Trophoblast cell (in vitro differentiated cells and primary cell): ENCODE data around the gene TAOK3.
A peak's percentile ranks its signal among the peaks of the same experiment; 100 is the strongest.

Experiments
- DNase-seq, 2 donors: peaks; one replicate each; pipeline ENCODE4 v3.0.0-alpha.2; 2016
- H2AFZ ChIP-seq: 2 replicates; pipeline ENCODE4 v1.6.1; 2013; ENCODE audit warnings: low read length, moderate library complexity, mild to moderate bottlenecking; ENCODE audit not compliant: insufficient read depth, poor library complexity
- H2AK5ac ChIP-seq: 2 replicates; pipeline ENCODE4 v1.6.1; 2013; ENCODE audit warnings: mild to moderate bottlenecking, low read length
- H2BK120ac ChIP-seq: 2 replicates; pipeline ENCODE4 v1.6.1; 2013; ENCODE audit warnings: low read length, mild to moderate bottlenecking, moderate library complexity; ENCODE audit not compliant: insufficient read depth, poor library complexity
- H2BK12ac ChIP-seq: 2 replicates; pipeline ENCODE4 v1.6.1; 2013; ENCODE audit warnings: mild to moderate bottlenecking, low read length, moderate library complexity
- H2BK5ac ChIP-seq: 2 replicates; pipeline ENCODE4 v1.6.1; 2013; ENCODE audit warnings: low read length, low read depth, moderate library complexity, mild to moderate bottlenecking; ENCODE audit not compliant: poor library complexity
- H3K14ac ChIP-seq: 2 replicates; pipeline ENCODE4 v1.6.1; 2013; ENCODE audit warnings: mild to moderate bottlenecking, low read length
- H3K18ac ChIP-seq: 2 replicates; pipeline ENCODE4 v1.6.1; 2013; ENCODE audit warnings: mild to moderate bottlenecking, low read length
- H3K23ac ChIP-seq: 2 replicates; pipeline ENCODE4 v1.6.1; 2013; ENCODE audit warnings: low read length
- H3K27ac ChIP-seq: 2 replicates; pipeline ENCODE4 v1.5.1; 2013; ENCODE audit warnings: low read depth, mild to moderate bottlenecking, inconsistent platforms, low read length, moderate library complexity
- H3K27me3 ChIP-seq: 2 replicates; pipeline ENCODE4 v1.6.1; 2013; ENCODE audit warnings: inconsistent platforms, mild to moderate bottlenecking, low read length, moderate library complexity; ENCODE audit not compliant: insufficient read depth
- H3K36me3 ChIP-seq, 2 experiments: 1 replicate in 1 of 2; 2 replicates in 1 of 2; pipeline ENCODE4 v1.6.1; 2013; ENCODE audit warnings: low read length in 2 of 2, mild to moderate bottlenecking in 2 of 2, moderate library complexity in 1 of 2; ENCODE audit not compliant: insufficient read depth in 2 of 2, control insufficient read depth in 1 of 2
- H3K4ac ChIP-seq: 2 replicates; pipeline ENCODE4 v1.6.1; 2013; ENCODE audit warnings: low read depth, mild to moderate bottlenecking, low read length, moderate library complexity
- H3K4me1 ChIP-seq, 2 experiments: 1 replicate in 1 of 2; 2 replicates in 1 of 2; pipeline ENCODE4 v1.6.1; 2013; ENCODE audit warnings: low read length in 2 of 2, mild to moderate bottlenecking in 2 of 2, moderate library complexity in 1 of 2; ENCODE audit not compliant: insufficient read depth in 2 of 2, control insufficient read depth in 1 of 2
- H3K4me2 ChIP-seq: 2 replicates; pipeline ENCODE4 v1.6.1; 2013; ENCODE audit warnings: inconsistent platforms, mild to moderate bottlenecking, low read length, moderate library complexity
- H3K4me3 ChIP-seq: 2 replicates; pipeline ENCODE4 v1.5.1; 2013; ENCODE audit warnings: mild to moderate bottlenecking, low read depth, low read length, inconsistent platforms
- H3K79me1 ChIP-seq: one replicate; pipeline ENCODE4 v1.6.1; 2013; ENCODE audit warnings: low read length
- H3K79me2 ChIP-seq: 2 replicates; pipeline ENCODE4 v1.6.1; 2013; ENCODE audit warnings: low read length, mild to moderate bottlenecking; ENCODE audit not compliant: control insufficient read depth, insufficient read depth, poor library complexity
- H3K9ac ChIP-seq: 2 replicates; pipeline ENCODE4 v1.6.1; 2013; ENCODE audit warnings: mild to moderate bottlenecking, low read length
- H3K9me3 ChIP-seq: 2 replicates; pipeline ENCODE4 v1.6.1; 2013; ENCODE audit warnings: low read depth, mild to moderate bottlenecking, control low read depth, inconsistent platforms, low read length; ENCODE audit not compliant: insufficient read depth
- H4K12ac ChIP-seq: 2 replicates; pipeline ENCODE4 v1.6.1; 2013; ENCODE audit warnings: low read depth, mild to moderate bottlenecking, low read length, moderate library complexity
- H4K8ac ChIP-seq: 2 replicates; pipeline ENCODE4 v1.6.1; 2013; ENCODE audit warnings: low read depth, mild to moderate bottlenecking, low read length, moderate library complexity
- H4K91ac ChIP-seq: one replicate; pipeline ENCODE4 v1.6.1; 2013; ENCODE audit warnings: low read depth, mild to moderate bottlenecking, low read length, moderate library complexity
- WGBS: extraction: QIAGEN DNeasy Blood & Tissue Kit; methylation state at CpG from one replicate; pipeline ENCODE4 v1.1.7; 2013; ENCODE audit warnings: missing lambda C conversion rate; ENCODE audit not compliant: insufficient read length, insufficient coverage; ENCODE audit errors: extremely low coverage; 5-methylcytosine and 5-hydroxymethylcytosine counted together

TAOK3 gene

DNA sequence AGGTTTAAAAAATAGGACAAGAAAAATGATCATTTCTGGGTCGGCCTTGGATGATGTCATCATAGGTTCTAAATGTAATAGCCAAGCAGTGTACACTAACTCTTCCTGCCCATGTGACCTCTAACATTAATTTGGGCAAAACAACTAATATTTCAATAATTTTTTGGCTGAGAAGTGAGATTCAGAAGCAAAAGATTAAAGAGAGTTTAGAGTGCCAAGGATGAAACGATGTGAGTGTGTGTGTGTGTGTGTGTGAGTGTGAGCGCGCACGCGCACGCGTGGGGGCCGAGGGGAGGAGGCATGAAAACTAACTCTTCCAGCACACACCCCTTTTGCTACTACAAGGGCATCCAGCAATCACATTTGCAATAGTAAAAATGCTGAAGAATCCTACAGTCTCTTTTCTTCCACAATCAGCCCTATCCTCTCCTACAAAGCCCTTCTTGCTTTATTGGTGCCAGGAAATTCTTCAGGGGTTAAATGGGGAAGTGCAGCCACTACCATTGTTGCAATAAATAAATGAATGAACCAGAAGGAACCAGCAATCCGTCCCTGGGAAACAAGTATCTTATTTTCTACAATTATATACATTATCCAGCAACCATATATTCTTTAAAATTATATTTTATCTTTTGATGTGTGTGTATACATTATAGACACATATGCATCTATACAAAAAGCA is 183.9 kb downstream of the TAOK3 start:
- H3K4me3 ChIP-seq: no peak overlapping the region
- H3K23ac ChIP-seq: no peak overlapping the region
- H3K36me3 ChIP-seq: no peaks in the 10 kb centered on the region
- no peaks in the 10 kb centered on the region for H3K27me3 ChIP-seq
- H3K14ac ChIP-seq: no peak overlapping the region
- no peak overlapping the region for H3K18ac ChIP-seq
- H2BK5ac ChIP-seq: no peak overlapping the region
- no peaks in the 10 kb centered on the region for H3K79me2 ChIP-seq
- no peak overlapping the region for H2AFZ ChIP-seq
- no peak overlapping the region for H2BK120ac ChIP-seq
- no peaks in the 10 kb centered on the region for H3K79me1 ChIP-seq
- H4K12ac ChIP-seq: peak overlapping the region; percentile 75
- no peak overlapping the region for H3K4me2 ChIP-seq
- no peak overlapping the region for H2AK5ac ChIP-seq
- no peaks in the 10 kb centered on the region for H3K9me3 ChIP-seq
- H4K91ac ChIP-seq: no peak overlapping the region
- H3K27ac ChIP-seq: no peak overlapping the region
- H3K4ac ChIP-seq: no peak overlapping the region
- no peak for DNase-seq
- no peak overlapping the region for H2BK12ac ChIP-seq
- WGBS: 100% methylated on average over 1 of the region's 10 CpGs
- no peak overlapping the region for H4K8ac ChIP-seq
- no peak overlapping the region for H3K9ac ChIP-seq
- peaks cover 0 to 4% of the 10 kb centered on the region in 2 experiments for H3K4me1 ChIP-seq

DNA sequence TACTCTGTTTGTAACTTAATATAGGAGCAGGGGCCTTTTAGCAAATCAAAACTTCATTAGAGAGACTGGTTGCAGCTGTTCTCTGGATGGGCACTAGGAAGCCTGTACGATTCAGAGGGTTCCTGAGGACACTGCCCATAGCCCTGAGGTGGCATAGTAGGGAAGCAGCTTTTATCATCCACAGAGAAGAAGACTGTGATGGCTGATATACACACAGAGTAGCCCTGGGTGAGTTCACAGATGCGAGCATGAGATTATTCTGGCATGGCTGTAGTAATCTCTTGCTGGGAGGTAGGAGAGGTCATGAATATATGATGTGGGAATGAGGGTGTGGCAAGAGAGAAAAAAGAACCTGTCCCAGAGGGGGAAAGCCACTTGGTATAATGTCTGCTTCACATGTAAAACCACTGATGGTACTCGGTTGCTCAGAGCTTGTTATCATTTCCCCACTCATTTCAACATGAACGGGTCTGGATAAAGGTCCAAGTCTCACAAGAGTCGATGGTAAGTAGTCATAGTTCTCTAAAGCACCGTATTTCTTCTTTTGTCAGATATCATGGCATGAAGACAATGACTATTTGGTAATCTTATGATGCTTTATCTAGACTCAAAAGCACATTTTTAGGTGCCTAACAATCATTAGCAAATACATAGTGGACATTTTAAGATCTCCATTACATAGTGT is 184.8 kb downstream of the TAOK3 start:
- Histone ChIP-seq H4K12ac (no peak overlapping the region), H3K36me3 (no peaks in the 10 kb centered on the region), H3K4ac (no peak overlapping the region), H3K9ac (peak overlapping the region; percentile 33), H2AFZ (no peak overlapping the region), H3K4me2 (no peak overlapping the region), H3K4me3 (no peak overlapping the region), H4K8ac (no peak overlapping the region), H2AK5ac (no peak overlapping the region), H3K18ac (no peak overlapping the region), H3K14ac (no peak overlapping the region), H2BK12ac (no peak overlapping the region), H2BK5ac (no peak overlapping the region), H2BK120ac (no peak overlapping the region), H3K27me3 (no peaks in the 10 kb centered on the region), H4K91ac (no peak overlapping the region), H3K4me1 (peaks cover 0 to 4% of the 10 kb centered on the region in 2 experiments), H3K79me1 (no peaks in the 10 kb centered on the region), H3K27ac (no peak overlapping the region), H3K23ac (no peak overlapping the region), H3K79me2 (no peaks in the 10 kb centered on the region), H3K9me3 (no peaks in the 10 kb centered on the region)
- DNase-seq: peak; percentile 80 to 89
- no CpG with 5 or more reads among the region's 6 CpGs for WGBS

DNA sequence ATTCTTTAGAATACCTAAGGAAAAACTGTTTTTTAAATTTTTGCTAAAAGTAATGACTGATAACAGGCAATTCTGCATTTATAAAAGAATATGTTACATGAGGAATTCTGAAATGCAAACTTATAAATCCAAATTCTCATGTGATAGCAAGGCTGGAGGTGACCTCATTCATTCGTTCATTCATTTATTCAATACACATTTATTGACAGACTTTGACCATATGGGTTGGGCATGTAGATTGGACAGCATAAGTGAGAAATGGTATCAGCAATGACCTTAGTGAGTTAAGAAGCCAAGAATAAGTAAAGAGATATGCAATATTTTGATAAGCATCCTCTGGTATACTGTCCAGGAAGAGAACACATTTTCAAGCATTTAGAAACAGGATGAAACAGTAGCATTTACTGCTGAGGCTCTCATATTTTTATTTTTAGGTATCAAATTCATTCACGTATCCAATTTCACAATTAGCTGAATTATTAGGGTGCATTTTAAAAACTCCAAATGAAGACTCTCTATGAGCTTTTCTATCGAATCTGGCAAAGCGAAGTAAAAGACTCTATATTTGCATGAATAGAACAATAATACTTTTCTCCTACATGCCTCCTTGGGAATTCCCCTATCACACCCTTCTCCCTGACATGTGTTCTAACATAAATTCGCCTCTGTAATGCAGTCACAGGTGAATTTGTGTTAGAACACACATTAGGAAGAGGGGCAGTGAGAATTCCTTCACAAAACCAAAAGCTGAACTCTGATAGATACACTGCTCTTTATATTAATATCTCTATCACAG is 186.9 kb downstream of the TAOK3 start:
- DNase-seq: no peak
- peaks cover 2 to 3% of the 10 kb centered on the region in 2 experiments for H3K36me3 ChIP-seq
- no peak overlapping the region for H3K18ac ChIP-seq
- no peak overlapping the region for H4K12ac ChIP-seq
- H3K4me3 ChIP-seq: no peak overlapping the region
- peaks cover 0 to 4% of the 10 kb centered on the region in 2 experiments for H3K4me1 ChIP-seq
- H3K4me2 ChIP-seq: no peak overlapping the region
- no peaks in the 10 kb centered on the region for H3K27me3 ChIP-seq
- H2BK120ac ChIP-seq: no peak overlapping the region
- H2AFZ ChIP-seq: no peak overlapping the region
- WGBS: no CpG with 5 or more reads among the region's 5 CpGs
- no peak overlapping the region for H3K23ac ChIP-seq
- H3K27ac ChIP-seq: no peak overlapping the region
- H4K91ac ChIP-seq: no peak overlapping the region
- no peak overlapping the region for H2BK12ac ChIP-seq
- H3K79me2 ChIP-seq: no peaks in the 10 kb centered on the region
- H3K9ac ChIP-seq: no peak overlapping the region
- no peak overlapping the region for H4K8ac ChIP-seq
- no peaks in the 10 kb centered on the region for H3K9me3 ChIP-seq
- H2AK5ac ChIP-seq: no peak overlapping the region
- H3K79me1 ChIP-seq: no peaks in the 10 kb centered on the region
- H3K4ac ChIP-seq: no peak overlapping the region
- no peak overlapping the region for H3K14ac ChIP-seq
- H2BK5ac ChIP-seq: no peak overlapping the region

DNA sequence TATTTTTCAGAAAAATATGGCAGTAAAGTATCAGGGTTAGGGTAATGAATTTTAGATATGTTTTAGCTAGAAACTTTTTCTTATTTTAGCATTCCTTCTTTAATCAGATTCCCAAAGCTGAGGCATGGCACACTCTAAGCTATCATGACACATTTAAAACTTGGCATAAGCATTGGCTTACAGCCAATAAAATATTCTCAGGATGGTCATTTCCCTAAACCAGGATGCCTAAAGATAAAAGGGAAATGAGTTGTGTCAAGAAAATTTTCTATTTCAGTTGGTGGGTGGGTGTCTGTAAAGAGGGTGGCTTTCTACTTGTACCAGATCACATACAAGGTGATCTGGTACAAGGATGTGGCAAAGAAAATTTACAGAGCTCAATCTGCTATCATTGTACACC is 189.0 kb downstream of the TAOK3 start:
- Histone ChIP-seq H3K36me3 (peaks cover 2 to 3% of the 10 kb centered on the region in 2 experiments), H3K4me1 (no peaks in the 10 kb centered on the region), H3K23ac (no peak overlapping the region)

More for the DNA sequence above, 189.0 kb downstream of the TAOK3 start:
- Histone ChIP-seq H3K4me2 (no peak overlapping the region), H3K4me3 (no peak overlapping the region), H3K79me1 (no peaks in the 10 kb centered on the region), H3K9me3 (no peaks in the 10 kb centered on the region), H2BK120ac (no peak overlapping the region), H3K18ac (no peak overlapping the region), H3K4ac (no peak overlapping the region), H4K8ac (no peak overlapping the region), H2AFZ (no peak overlapping the region), H2BK5ac (no peak overlapping the region), H3K9ac (no peak overlapping the region), H4K91ac (no peak overlapping the region), H3K27me3 (no peaks in the 10 kb centered on the region), H3K14ac (no peak overlapping the region), H2BK12ac (no peak overlapping the region), H2AK5ac (no peak overlapping the region), H3K79me2 (no peaks in the 10 kb centered on the region), H4K12ac (no peak overlapping the region), H3K27ac (no peak overlapping the region)
- no peak for DNase-seq
